HL-60 (cell line): ENCODE data around the gene L1TD1.

ENCODE experiments used
- DNase-seq, 2 experiments: peaks; one replicate each; pipeline ENCODE4 v3.0.0-alpha.2; 2010 to 2020; ENCODE audit warnings: low read depth in 1 of 2, low spot score in 1 of 2
- H3K27ac ChIP-seq: fragments of 250-450 bp; sonication (Bioruptor Pico); replicated peaks from 2 replicates; pipeline ENCODE4 v1.5.1; 2020; ENCODE audit warnings: mild to moderate bottlenecking, moderate library complexity
- H3K27me3 ChIP-seq: fragments of 250-450 bp; sonication (Bioruptor Pico); 2 replicates; pipeline ENCODE4 v1.5.1; 2021; ENCODE audit warnings: mild to moderate bottlenecking, moderate library complexity; ENCODE audit not compliant: insufficient read depth, poor library complexity, severe bottlenecking
- H3K4me3 ChIP-seq: replicated peaks from 2 replicates; pipeline ENCODE4 v1.5.1; 2011; ENCODE audit warnings: mild to moderate bottlenecking, control low read depth, low read length; ENCODE audit not compliant: insufficient read depth
- GABPA ChIP-seq: IDR thresholded peaks from 2 replicates; pipeline ENCODE4 v1.6.1; 2012; ENCODE audit warnings: low read depth
- POLR2AphosphoS5 ChIP-seq: IDR thresholded peaks from 2 replicates; pipeline ENCODE4 v1.6.1; 2012; ENCODE audit warnings: low read depth
- SPI1 ChIP-seq: IDR thresholded peaks from 2 replicates; pipeline ENCODE4 v1.6.1; 2012; ENCODE audit warnings: low read depth, mild to moderate bottlenecking, borderline replicate concordance
- TF ChIP-seq, protein P1 (sequence below): IDR thresholded peaks from one replicate; pipeline ENCODE4 v1.5.1; 2011; ENCODE audit warnings: low read length, control low read depth, inconsistent platforms; ENCODE audit not compliant: insufficient read depth
- TF ChIP-seq, protein P2 (sequence below): IDR thresholded peaks from 2 replicates; pipeline ENCODE4 v1.6.1; 2012; ENCODE audit warnings: low read depth; ENCODE audit not compliant: insufficient replicate concordance

Gene L1TD1

DNA sequence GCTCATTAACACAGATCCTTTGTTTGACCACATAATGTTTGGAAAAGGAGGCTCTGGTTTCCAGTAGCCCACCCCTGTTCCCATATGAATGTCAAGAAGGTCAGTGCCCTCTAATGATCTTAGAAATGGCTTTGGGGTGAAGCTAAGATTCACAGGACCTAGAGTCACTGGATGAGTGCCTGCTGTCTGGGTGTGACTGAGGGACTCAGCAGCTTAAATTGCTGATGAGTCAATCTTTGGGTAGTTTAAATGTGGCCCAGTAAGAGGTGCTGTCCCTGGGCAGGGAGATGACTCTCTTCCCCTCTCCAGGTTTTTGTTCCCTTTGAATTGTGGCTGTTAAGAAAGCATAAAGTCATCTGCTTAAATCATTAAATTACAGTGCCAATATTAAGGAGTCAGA is 50.6 kb downstream of the L1TD1 start:
- TF ChIP-seq GABPA (no peak), SPI1 (no peak), POLR2AphosphoS5 (no peak)
- TF ChIP-seq, protein P1, sequence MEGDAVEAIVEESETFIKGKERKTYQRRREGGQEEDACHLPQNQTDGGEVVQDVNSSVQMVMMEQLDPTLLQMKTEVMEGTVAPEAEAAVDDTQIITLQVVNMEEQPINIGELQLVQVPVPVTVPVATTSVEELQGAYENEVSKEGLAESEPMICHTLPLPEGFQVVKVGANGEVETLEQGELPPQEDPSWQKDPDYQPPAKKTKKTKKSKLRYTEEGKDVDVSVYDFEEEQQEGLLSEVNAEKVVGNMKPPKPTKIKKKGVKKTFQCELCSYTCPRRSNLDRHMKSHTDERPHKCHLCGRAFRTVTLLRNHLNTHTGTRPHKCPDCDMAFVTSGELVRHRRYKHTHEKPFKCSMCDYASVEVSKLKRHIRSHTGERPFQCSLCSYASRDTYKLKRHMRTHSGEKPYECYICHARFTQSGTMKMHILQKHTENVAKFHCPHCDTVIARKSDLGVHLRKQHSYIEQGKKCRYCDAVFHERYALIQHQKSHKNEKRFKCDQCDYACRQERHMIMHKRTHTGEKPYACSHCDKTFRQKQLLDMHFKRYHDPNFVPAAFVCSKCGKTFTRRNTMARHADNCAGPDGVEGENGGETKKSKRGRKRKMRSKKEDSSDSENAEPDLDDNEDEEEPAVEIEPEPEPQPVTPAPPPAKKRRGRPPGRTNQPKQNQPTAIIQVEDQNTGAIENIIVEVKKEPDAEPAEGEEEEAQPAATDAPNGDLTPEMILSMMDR: no peak
- TF ChIP-seq, protein P2, sequence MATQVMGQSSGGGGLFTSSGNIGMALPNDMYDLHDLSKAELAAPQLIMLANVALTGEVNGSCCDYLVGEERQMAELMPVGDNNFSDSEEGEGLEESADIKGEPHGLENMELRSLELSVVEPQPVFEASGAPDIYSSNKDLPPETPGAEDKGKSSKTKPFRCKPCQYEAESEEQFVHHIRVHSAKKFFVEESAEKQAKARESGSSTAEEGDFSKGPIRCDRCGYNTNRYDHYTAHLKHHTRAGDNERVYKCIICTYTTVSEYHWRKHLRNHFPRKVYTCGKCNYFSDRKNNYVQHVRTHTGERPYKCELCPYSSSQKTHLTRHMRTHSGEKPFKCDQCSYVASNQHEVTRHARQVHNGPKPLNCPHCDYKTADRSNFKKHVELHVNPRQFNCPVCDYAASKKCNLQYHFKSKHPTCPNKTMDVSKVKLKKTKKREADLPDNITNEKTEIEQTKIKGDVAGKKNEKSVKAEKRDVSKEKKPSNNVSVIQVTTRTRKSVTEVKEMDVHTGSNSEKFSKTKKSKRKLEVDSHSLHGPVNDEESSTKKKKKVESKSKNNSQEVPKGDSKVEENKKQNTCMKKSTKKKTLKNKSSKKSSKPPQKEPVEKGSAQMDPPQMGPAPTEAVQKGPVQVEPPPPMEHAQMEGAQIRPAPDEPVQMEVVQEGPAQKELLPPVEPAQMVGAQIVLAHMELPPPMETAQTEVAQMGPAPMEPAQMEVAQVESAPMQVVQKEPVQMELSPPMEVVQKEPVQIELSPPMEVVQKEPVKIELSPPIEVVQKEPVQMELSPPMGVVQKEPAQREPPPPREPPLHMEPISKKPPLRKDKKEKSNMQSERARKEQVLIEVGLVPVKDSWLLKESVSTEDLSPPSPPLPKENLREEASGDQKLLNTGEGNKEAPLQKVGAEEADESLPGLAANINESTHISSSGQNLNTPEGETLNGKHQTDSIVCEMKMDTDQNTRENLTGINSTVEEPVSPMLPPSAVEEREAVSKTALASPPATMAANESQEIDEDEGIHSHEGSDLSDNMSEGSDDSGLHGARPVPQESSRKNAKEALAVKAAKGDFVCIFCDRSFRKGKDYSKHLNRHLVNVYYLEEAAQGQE: no peak
- no peak for DNase-seq

DNA sequence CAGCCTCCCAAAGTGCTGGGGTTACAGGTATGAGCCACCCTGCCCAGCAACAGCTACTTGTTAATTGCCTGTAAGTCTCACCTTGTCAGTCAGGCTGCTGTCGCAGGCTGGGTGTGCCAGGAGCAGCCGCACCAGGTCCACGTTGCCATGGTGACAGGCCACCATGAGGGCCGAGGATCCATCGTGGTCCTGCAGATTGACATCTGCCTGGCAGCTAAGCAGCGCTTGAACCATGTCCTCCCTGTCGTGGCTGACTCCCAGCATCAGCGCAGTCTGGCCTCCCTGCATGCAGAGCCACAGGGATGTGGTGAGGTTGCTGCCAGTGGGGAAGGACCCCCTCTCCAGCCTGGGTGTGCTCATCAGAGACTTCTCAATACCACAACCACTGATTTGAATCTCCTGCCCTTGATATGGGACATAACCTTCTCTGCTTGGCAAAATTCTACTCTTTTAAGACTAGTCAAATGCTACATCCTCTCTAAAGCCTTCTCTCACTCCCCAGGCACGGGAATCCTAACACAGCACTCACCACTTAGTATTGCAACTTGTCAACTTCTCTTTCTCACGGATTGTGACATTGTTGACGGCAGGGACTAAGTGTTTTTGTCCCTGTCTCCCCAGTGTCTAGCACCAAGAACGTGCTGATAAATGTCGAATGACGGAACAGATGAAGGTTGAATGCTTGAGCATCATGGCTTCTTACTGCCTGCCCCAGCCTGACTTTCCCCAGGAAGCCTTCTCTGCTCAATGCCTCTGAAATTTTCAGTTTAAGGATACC is 52.9 kb downstream of the L1TD1 start:
- H3K4me3 ChIP-seq: no peak overlapping the region
- DNase-seq: no peak

More for the DNA sequence above, 50.6 kb downstream of the L1TD1 start:
- no peak overlapping the region for H3K4me3 ChIP-seq
- H3K27ac ChIP-seq: no peak overlapping the region
- H3K27me3 ChIP-seq: no peaks in the 10 kb centered on the region

DNA sequence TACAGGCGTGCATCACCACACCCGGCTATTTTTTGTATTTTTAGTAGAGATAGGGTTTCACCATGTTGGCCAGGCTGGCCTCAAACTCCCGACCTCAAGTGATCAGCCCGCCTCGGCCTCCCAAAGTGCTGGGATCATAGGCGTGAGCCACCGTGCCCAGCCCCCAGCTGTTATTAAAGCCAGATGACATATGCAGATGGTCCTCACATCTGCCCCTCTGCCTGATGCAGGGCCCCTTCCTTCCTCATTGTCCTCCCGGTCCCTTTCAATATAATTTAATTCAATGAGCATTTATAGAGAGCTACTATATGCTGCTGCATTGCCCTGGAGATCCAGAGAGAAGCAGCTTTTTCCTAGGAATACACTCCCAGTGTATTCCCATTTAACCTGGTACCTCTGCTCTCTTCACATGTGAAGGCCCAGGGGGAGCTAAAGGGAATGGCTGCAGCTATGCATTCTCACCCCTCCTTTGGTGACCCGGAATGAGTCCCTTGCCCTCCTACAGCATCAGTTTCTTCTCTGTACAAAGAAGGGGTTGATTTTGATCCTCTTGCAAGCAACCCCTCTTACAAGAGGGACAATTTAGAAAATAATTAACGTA is 55.6 kb downstream of the L1TD1 start:
- TF ChIP-seq GABPA (no peak), SPI1 (no peak), POLR2AphosphoS5 (no peak)
- TF ChIP-seq, protein P1: no peak
- TF ChIP-seq, protein P2: no peak
- Histone ChIP-seq H3K27ac (no peak overlapping the region), H3K27me3 (no peaks in the 10 kb centered on the region), H3K4me3 (no peak overlapping the region)
- no peak for DNase-seq

More for the DNA sequence above, 52.9 kb downstream of the L1TD1 start:
- TF ChIP-seq, protein P2: no peak
- no peak for TF ChIP-seq POLR2AphosphoS5
- TF ChIP-seq SPI1: no peak
- no peak for TF ChIP-seq GABPA
- TF ChIP-seq, protein P1: no peak
- Histone ChIP-seq H3K27me3 (no peaks in the 10 kb centered on the region), H3K27ac (no peak overlapping the region)
